Hair follicle dermal papilla cell (primary cell): Measurements from ENCODE around the gene UPK2. TPM values are rescaled to one million over a fixed set of nuclear protein-coding genes. Genes with fewer than 3 reads are reported as not detected.

Experiments used
- small RNA-seq: library from RNA; depleted of rRNA; stranded (forward); fragments of <200 nt; gene quantifications from one replicate; pipeline ENCODE3, GENCODE V24; 2012
- total RNA-seq: library from RNA; depleted of rRNA; stranded (reverse); fragments of >200 nt; gene quantifications from 2 replicates; pipeline ENCODE4 v1.2.3, GENCODE V29; 2012

Gene UPK2
- not detected in 2 replicates for total RNA-seq

DNA sequence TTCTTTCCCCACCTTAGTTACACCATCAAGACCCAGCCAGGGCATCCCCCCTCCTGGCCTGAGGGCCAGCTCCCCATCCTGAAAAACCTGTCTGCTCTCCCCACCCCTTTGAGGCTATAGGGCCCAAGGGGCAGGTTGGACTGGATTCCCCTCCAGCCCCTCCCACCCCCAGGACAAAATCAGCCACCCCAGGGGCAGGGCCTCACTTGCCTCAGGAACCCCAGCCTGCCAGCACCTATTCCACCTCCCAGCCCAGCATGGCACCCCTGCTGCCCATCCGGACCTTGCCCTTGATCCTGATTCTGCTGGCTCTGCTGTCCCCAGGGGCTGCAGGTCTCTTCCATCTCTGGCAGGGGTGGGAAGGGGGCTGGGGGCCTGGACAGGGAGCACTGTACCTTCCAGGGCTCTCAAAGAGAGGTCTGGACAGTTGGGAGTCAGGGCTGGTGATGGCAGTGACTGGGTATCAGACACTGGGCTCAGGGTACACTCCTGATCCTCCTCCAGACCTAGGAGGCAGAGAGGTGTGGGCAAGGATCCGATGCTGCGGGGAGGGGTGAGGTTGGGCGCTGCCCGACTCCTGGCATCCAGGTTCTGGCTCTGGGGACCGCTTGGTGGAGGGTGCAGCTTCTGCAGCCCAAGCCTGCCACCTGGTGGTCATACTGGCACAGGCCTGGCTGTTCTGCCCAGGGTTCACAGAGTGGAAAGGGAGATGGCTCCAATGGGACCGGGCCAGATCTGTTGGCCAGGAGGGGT is at the start of gene UPK2:
UPK2 (plus strand) TSS at position 205 of the 753 bp plus-strand sequence; CDS start at position 258, 53 bp downstream.

GRCh38 chr11:118971646-118972045 is 15.5 kb downstream of the UPK2 start, which contains the start of gene FOXR1:
Gene FOXR1 (plus strand): TSS chr11:118971761. CDS start chr11:118971932, 171 bp downstream.

DNA sequence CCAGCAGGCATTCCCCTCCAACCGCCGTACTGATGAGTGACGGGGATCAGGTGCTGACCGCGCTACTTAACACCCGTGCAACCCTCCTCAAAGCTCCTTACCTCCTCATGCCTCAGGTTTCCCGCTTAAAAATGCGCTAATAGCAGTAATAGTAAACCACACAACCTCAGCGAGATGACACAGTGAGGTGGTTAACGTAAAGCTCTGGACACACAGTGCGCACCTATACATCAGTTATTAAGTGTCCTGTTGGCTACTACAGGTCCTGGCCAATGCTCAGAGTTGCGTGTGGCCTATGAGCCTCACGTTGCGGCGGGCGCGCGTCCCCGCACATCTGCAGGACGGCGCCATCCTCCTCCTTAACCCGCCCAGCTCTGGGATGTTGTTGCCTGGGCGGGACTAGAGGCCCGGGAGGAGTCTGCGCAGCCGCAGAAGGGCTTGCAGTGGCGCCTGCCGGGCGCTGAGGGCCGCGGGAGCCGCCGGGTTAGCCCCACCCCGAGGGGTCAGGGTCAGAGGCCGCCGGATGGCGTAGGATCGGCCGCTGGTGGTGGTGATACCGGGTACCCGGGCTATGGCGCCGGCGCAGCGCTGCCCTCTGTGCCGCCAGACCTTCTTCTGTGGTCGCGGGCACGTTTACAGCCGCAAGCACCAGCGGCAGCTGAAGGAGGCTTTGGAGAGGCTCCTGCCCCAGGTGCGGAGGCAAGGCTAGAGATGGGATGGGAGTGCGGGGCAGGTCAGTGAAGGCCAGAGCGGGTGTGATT is 41.7 kb downstream of the UPK2 start, which contains the start of gene CENATAC:
CENATAC (plus strand) TSS at position 512 of the 761 bp plus-strand sequence; CDS start at position 572, 60 bp downstream.

Small RNAs within 50 kb of the gene (small RNA-seq; reads per million reads assigned to genes)
- gene AP003392.2 (not detected), gene MIR4492 (not detected), gene RF00017 (not detected), gene RF00019 (not detected), gene RN7SL688P (not detected)

Other genes with a start within 250 kb of the UPK2 start
- gene DDX6, start 165.1 kb upstream of the UPK2 start, total RNA-seq: 160 and 166 TPM in 2 replicates
- gene CXCR5, start 72.4 kb upstream of the UPK2 start, total RNA-seq: not detected in 2 replicates
- 60.5 and 63.8 TPM in 2 replicates for gene BCL9L, start 30.4 kb upstream of the UPK2 start, total RNA-seq
- gene FOXR1, start 15.5 kb downstream of the UPK2 start, total RNA-seq: not detected in 2 replicates
- 24.5 and 26.4 TPM in 2 replicates for gene CENATAC, start 41.8 kb downstream of the UPK2 start, total RNA-seq
- gene RPS25, start 62.0 kb downstream of the UPK2 start, total RNA-seq: 360 and 436 TPM in 2 replicates
- gene TRAPPC4, start 62.5 kb downstream of the UPK2 start, total RNA-seq: 36.9 and 38.5 TPM in 2 replicates
- 10.7 and 11.8 TPM in 2 replicates for gene SLC37A4, start 74.6 kb downstream of the UPK2 start, total RNA-seq
- gene HYOU1, start 100.9 kb downstream of the UPK2 start, total RNA-seq: 110 and 138 TPM in 2 replicates
- gene VPS11, start 111.5 kb downstream of the UPK2 start, total RNA-seq: 29.4 and 31.7 TPM in 2 replicates
- 7.3 and 9.7 TPM in 2 replicates for gene HMBS, start 128.6 kb downstream of the UPK2 start, total RNA-seq
- gene DPAGT1, start 145.6 kb downstream of the UPK2 start, total RNA-seq: 15.1 and 20.1 TPM in 2 replicates
- gene C2CD2L, start 151.0 kb downstream of the UPK2 start, total RNA-seq: 2.8 and 4.4 TPM in 2 replicates
- 18.0 and 25.3 TPM in 2 replicates for gene HINFP, start 165.3 kb downstream of the UPK2 start, total RNA-seq
- gene ABCG4, start 192.8 kb downstream of the UPK2 start, total RNA-seq: 0.12 and 0.32 TPM in 2 replicates
- 27.7 and 28.7 TPM in 2 replicates for gene NLRX1, start 212.4 kb downstream of the UPK2 start, total RNA-seq
- not detected in 2 replicates for gene NHERF4, start 229.2 kb downstream of the UPK2 start, total RNA-seq